IMR-90 (cell line): ENCODE results near the gene PSMB5. TPM values are rescaled to one million over a fixed set of nuclear protein-coding genes. Genes with fewer than 3 reads are reported as not detected.

Source experiments
- ATAC-seq: fragments of 200-7000 bp; cut with Tn5 transposase; 2 replicates; pipeline ENCODE4 v1.9.1; 2020; ENCODE audit warnings: low read depth, mild to moderate bottlenecking, moderate library complexity
- BruUV-seq: library from RNA; stranded (reverse); fragments of 400-500 nt; replicated peaks from 2 replicates; lab custom pipeline; 2021; lab: Mats Ljungman, UMichigan
- CTCF ChIA-PET: fragments of 300-600 bp; formaldehyde crosslinking; extraction: SDS; loops from one replicate; lab custom pipeline; 2021; ENCODE audit warnings: antibody characterized with exemption; lab: Yijun Ruan, JAX
- POLR2A ChIA-PET: fragments of 300-600 bp; sonication (Branson Sonifier 250); formaldehyde crosslinking; loops from one replicate; lab custom pipeline; 2022; ENCODE audit warnings: antibody characterized with exemption; ENCODE audit not compliant: unreplicated experiment; lab: Charles Lee
- DNase-seq: peaks from one replicate; pipeline ENCODE4 v3.0.0; 2013
- H2AFZ ChIP-seq: replicated peaks from 2 replicates; pipeline ENCODE3; 2013; ENCODE audit warnings: low read length, mild to moderate bottlenecking; ENCODE audit not compliant: poor library complexity
- H2AK5ac ChIP-seq: 2 replicates; pipeline ENCODE4 v1.6.1; 2013; ENCODE audit warnings: low read depth, low read length, inconsistent platforms
- H2AK9ac ChIP-seq: replicated peaks from 2 replicates; pipeline ENCODE3; 2013; ENCODE audit warnings: mild to moderate bottlenecking, low read depth, low read length, moderate library complexity; ENCODE audit not compliant: poor library complexity
- H2BK120ac ChIP-seq: 2 replicates; pipeline ENCODE4 v1.6.1; 2013; ENCODE audit warnings: low read depth, low read length, inconsistent platforms
- H2BK15ac ChIP-seq: 3 replicates; pipeline ENCODE4 v1.6.1; 2013; ENCODE audit warnings: low read depth, low read length, inconsistent platforms
- H2BK20ac ChIP-seq: 2 replicates; pipeline ENCODE4 v1.6.1; 2013; ENCODE audit warnings: low read depth, mild to moderate bottlenecking, inconsistent platforms, low read length, moderate library complexity
- H2BK5ac ChIP-seq: 2 replicates; pipeline ENCODE4 v1.6.1; 2013; ENCODE audit warnings: mild to moderate bottlenecking, low read depth, low read length, inconsistent platforms; ENCODE audit not compliant: poor library complexity, severe bottlenecking
- H3K14ac ChIP-seq: replicated peaks from 2 replicates; pipeline ENCODE4 v1.6.1; 2013; ENCODE audit warnings: low read depth, low read length, inconsistent platforms
- H3K18ac ChIP-seq: 2 replicates; pipeline ENCODE4 v1.6.1; 2013; ENCODE audit warnings: low read depth, low read length, control low read depth
- H3K23ac ChIP-seq: 2 replicates; pipeline ENCODE4 v1.6.1; 2013; ENCODE audit warnings: low read depth, low read length, inconsistent platforms
- H3K27ac ChIP-seq: 2 replicates; pipeline ENCODE4 v1.5.1; 2013; ENCODE audit warnings: mild to moderate bottlenecking, control low read depth, low read length; ENCODE audit not compliant: insufficient read depth
- H3K27me3 ChIP-seq: 2 replicates; pipeline ENCODE4 v1.6.1; 2013; ENCODE audit warnings: low read length; ENCODE audit not compliant: control insufficient read depth, insufficient read depth
- H3K36me3 ChIP-seq: 2 replicates; pipeline ENCODE4 v1.6.1; 2013; ENCODE audit warnings: low read length, mixed read lengths; ENCODE audit not compliant: control insufficient read depth, insufficient read depth
- H3K4ac ChIP-seq: 2 replicates; pipeline ENCODE4 v1.6.1; 2013; ENCODE audit warnings: low read depth, low read length, inconsistent platforms
- H3K4me1 ChIP-seq: 2 replicates; pipeline ENCODE4 v1.6.1; 2013; ENCODE audit warnings: low read length, mixed read lengths; ENCODE audit not compliant: control insufficient read depth, insufficient read depth
- H3K4me2 ChIP-seq: 2 replicates; pipeline ENCODE4 v1.6.1; 2013; ENCODE audit warnings: low read depth, mild to moderate bottlenecking, control low read depth, low read length, moderate library complexity
- H3K4me3 ChIP-seq: 2 replicates; pipeline ENCODE4 v1.5.1; 2013; ENCODE audit warnings: low read depth, mild to moderate bottlenecking, control low read depth, low read length, moderate library complexity; ENCODE audit not compliant: insufficient read depth
- H3K56ac ChIP-seq: 2 replicates; pipeline ENCODE4 v1.6.1; 2013; ENCODE audit warnings: low read length, inconsistent platforms; ENCODE audit not compliant: insufficient read depth; ENCODE audit errors: extremely low read depth
- H3K79me1 ChIP-seq, 2 experiments: 2 replicates each; pipeline ENCODE4 v1.6.1; 2013; ENCODE audit warnings: low read length in 2 of 2, inconsistent platforms in 1 of 2, low read depth in 1 of 2
- H3K9ac ChIP-seq: 2 replicates; pipeline ENCODE4 v1.6.1; 2013; ENCODE audit warnings: low read depth, low read length, control low read depth
- H3K9me1 ChIP-seq: 2 replicates; pipeline ENCODE4 v1.6.1; 2013; ENCODE audit warnings: low read length, inconsistent platforms; ENCODE audit not compliant: insufficient read depth
- H3K9me3 ChIP-seq: 2 replicates; pipeline ENCODE4 v1.6.1; 2013; ENCODE audit warnings: low read length; ENCODE audit not compliant: control insufficient read depth, insufficient read depth
- H4K20me1 ChIP-seq: 2 replicates; pipeline ENCODE4 v1.6.1; 2013; ENCODE audit warnings: low read length, inconsistent platforms; ENCODE audit not compliant: insufficient read depth
- H4K5ac ChIP-seq: 2 replicates; pipeline ENCODE4 v1.6.1; 2013; ENCODE audit warnings: mild to moderate bottlenecking, low read depth, low read length, control low read depth
- H4K8ac ChIP-seq, 2 experiments: 2 replicates each; pipeline ENCODE4 v1.6.1; 2013; ENCODE audit warnings: low read depth in 2 of 2, low read length in 2 of 2, control low read depth in 1 of 2, inconsistent platforms in 1 of 2
- H4K91ac ChIP-seq: 2 replicates; pipeline ENCODE4 v1.6.1; 2013; ENCODE audit warnings: low read depth, low read length, inconsistent platforms; ENCODE audit not compliant: insufficient read depth
- CHD1 ChIP-seq: IDR thresholded peaks from 2 replicates; pipeline ENCODE4 v1.6.1; 2012; ENCODE audit warnings: low read depth, low read length, improper control_type of control experiment
- CTCF ChIP-seq: conservative IDR thresholded peaks from 2 replicates; pipeline ENCODE4 v1.5.1; 2012; ENCODE audit warnings: mild to moderate bottlenecking, low read depth, low read length, improper control_type of control experiment
- RAD21 ChIP-seq: IDR thresholded peaks from 2 replicates; pipeline ENCODE4 v1.6.1; 2012; ENCODE audit warnings: low read length, improper control_type of control experiment
- RFX5 ChIP-seq: IDR thresholded peaks from 2 replicates; pipeline ENCODE4 v1.8.0; 2012; ENCODE audit warnings: low read depth, mild to moderate bottlenecking, low read length, moderate library complexity
- SMC3 ChIP-seq: fragments of 150-350 bp; IDR thresholded peaks from 2 replicates; pipeline ENCODE4 v1.6.1; 2016; ENCODE audit warnings: low read depth, mild to moderate bottlenecking, antibody characterized with exemption, low read length, moderate library complexity
- WGBS, 2 experiments: methylation state at CpG; one replicate each; pipeline versions ENCODE4 v1.1.5 to v1.1.7; 2013; ENCODE audit warnings: missing lambda C conversion rate in 2 of 2; ENCODE audit not compliant: insufficient read length in 1 of 2; ENCODE audit errors: extremely low coverage in 2 of 2; 5-methylcytosine and 5-hydroxymethylcytosine counted together
- dilution Hi-C: fragments of 300-500 bp; cut with HindIII; formaldehyde crosslinking; loops from one replicate; pipeline ENCODE4 v1.14.3; 2018; ENCODE audit warnings: low sequenced_read_pairs; ENCODE audit not compliant: unreplicated experiment
- in situ Hi-C: fragments of 300-500 bp; cut with MboI; formaldehyde crosslinking; loops from 3 replicates; pipeline ENCODE4 v1.14.3; 2019; ENCODE audit warnings: low sequenced_read_pairs, inconsistent platforms, mixed read lengths
- intact Hi-C: fragments of 100-400 bp; cut with micrococcal nuclease; formaldehyde crosslinking; loops from 2 replicates; pipeline ENCODE4 v1.10.0; 2022
- polyA plus RNA-seq, 3 experiments: library from polyadenylated mRNA; depleted of rRNA; stranded (reverse); fragments of >200 nt; gene quantifications; 2 replicates each; pipeline ENCODE4 v1.2.3, GENCODE V29; 2012; ENCODE audit warnings: low replicate concordance in 1 of 3
- total RNA-seq: library from RNA; depleted of rRNA; stranded (reverse); fragments of >200 nt; gene quantifications from 2 replicates; pipeline ENCODE4 v1.2.3, GENCODE V29; 2012

Gene PSMB5
- total and polyA plus RNA-seq, 2 of the 4 experiments (the other 2 are of a cell fraction) = 310 to 321 TPM

DNA sequence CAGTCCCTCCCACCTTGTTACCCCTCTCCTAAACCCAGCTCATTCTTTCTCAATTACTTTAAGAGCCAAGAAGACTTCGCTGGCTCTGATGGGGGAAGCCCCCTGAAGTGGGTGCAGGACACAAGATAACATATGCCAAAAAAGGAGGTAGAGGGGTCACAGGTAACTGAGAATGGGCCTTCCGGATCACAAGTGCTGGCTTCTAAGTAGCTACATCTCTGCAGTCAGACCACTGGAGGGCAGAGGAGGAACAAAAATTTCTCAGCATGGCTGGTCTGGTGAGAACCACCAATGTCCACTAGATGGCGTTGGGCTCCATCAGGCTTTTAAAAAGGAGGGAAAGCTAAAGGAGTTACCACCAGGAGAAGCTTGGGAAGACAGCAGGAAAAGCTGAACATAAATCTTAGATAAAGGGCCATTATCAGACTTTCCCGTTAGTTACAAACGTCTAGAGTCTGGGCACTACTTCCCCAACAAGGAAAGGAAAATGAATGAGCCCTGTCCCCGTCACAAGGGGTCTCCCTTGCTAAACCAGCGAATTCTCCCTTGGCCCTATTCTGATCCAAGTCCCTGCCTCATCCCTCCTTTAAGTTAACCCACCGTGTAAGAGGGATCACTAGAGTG, 34.2 kb upstream of the PSMB5 start:
- no peaks in the 10 kb centered on the region for H3K27me3 ChIP-seq
- H3K79me1 ChIP-seq = peaks cover 20 to 71% of the 10 kb centered on the region in 2 experiments
- WGBS, 2 experiments = 14% methylated on average over 4 of the region's 8 CpGs; no CpG with 5 or more reads in 1 of the 2 experiments
- in situ Hi-C loops (loop anchor here (5.0 to 10.0 kb wide), 2 partner anchors 33 to 514 kb away; partner anchors contain the start of gene CIROP), intact Hi-C loops (loop anchor here (1.0 kb wide), 1 partner anchor 40 kb away; no protein-coding TSS in a partner anchor), dilution Hi-C loops (no loop called here)
- H3K4ac ChIP-seq = peak overlapping the region; percentile 15; the same call in 1 of the 2 replicates
- H3K27ac ChIP-seq = peak overlapping the region; percentile 14
- H3K14ac ChIP-seq = no peak overlapping the region
- no peak overlapping the region for H2BK120ac ChIP-seq
- H2BK5ac ChIP-seq = no peak overlapping the region
- H2AFZ ChIP-seq = no peak overlapping the region
- peak overlapping the region in 1 of 2 experiments; percentile 36; a peak in 1 of 4 replicates for H4K8ac ChIP-seq
- H2AK9ac ChIP-seq = peak overlapping the region; percentile 30
- peak overlapping the region; percentile 10; the same call in 1 of the 2 replicates for H4K91ac ChIP-seq
- no TSS peak for BruUV-seq
- no peak overlapping the region for H4K5ac ChIP-seq
- H3K9ac ChIP-seq = 0 out of 2 replicates have a peak overlapping the region, but pooled peaks have one; percentile 7
- H2AK5ac ChIP-seq = peak overlapping the region; percentile 10; the same call in 1 of the 2 replicates
- no peak overlapping the region for H2BK15ac ChIP-seq
- H3K36me3 ChIP-seq = peaks cover 46% of the 10 kb centered on the region
- no peak overlapping the region for H3K18ac ChIP-seq
- peak overlapping the region; percentile 60; the same call in 1 of the 2 replicates for H3K4me2 ChIP-seq
- H3K9me1 ChIP-seq = peaks cover 5% of the 10 kb centered on the region; the same call in 1 of the 2 replicates
- peaks cover 13% of the 10 kb centered on the region for H3K4me1 ChIP-seq
- no peak overlapping the region for H2BK20ac ChIP-seq
- H3K4me3 ChIP-seq = no peak overlapping the region
- H3K23ac ChIP-seq = peak overlapping the region; percentile 83
- peak; percentile 69 for ATAC-seq
- H4K20me1 ChIP-seq = peaks cover 46% of the 10 kb centered on the region
- H3K9me3 ChIP-seq = no peaks in the 10 kb centered on the region
- CTCF ChIA-PET = interaction anchor here (0.5 to 1.8 kb wide), 29 partner anchors 8 to 151 kb away, joined by 3 to 21 read pairs (median 4); partner anchors contain the start of genes ACIN1, C14orf119, CDH24 and CEBPE
- POLR2A ChIA-PET = interaction anchor here (0.5 kb wide), 1 partner anchor 54 kb away, joined by 8 read pairs; no protein-coding TSS in a partner anchor
- no peak overlapping the region for H3K56ac ChIP-seq
- TF ChIP-seq SMC3 (peak; percentile 87), CHD1 (no peak), RFX5 (no peak), RAD21 (peak; percentile 80), CTCF (peak; percentile 100)
- DNase-seq = peak; percentile 93
